GM12874 (cell line): Measurements from ENCODE around the gene SLC22A31.

Source experiments
- TF ChIP-seq, protein P1 (sequence below): IDR thresholded peaks from 2 replicates; pipeline ENCODE4 v1.5.1; 2011; ENCODE audit warnings: low read depth, mild to moderate bottlenecking, control low read depth, low read length, moderate library complexity; ENCODE audit not compliant: insufficient read depth

Gene SLC22A31

DNA sequence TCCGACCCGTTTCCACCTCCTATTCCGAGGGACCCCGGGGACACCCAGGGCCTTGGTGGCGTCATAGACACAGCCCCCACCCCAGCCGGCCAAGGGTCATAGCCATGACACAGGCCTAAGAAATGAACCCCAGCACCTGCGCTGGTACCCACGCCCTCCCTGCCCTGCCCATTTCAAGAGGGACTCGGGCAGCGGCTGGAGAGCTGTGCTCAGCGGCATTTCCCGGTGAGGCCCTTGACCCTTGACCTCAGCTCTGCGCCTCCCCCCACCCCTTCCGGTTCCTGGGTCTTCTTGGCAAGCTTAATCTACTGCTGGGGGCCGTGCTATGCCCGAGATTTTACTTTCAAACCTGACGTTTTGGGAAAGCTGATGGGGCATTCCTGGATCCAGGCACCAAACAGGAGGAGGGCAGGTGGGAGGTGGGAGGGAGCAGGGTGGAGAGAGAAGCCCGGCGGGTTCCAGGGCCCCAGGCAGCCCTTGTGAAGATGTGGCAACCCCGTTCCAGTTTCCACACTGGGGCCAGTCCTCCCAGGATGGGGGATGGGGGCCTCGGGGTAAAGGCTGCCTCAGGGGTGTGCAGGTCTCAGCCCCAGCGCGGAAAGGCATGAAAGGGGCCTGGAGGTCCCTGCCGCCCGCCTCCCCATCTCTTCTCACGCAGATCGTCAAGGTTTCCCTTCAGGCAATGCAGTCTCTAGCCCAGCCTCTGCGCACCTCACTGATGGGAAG is at the start of gene SLC22A31:
SLC22A31 (minus strand) TSS at position 414 of the 726 bp plus-strand sequence; CDS start at position 378, 36 bp downstream.
- TF ChIP-seq, protein P1, sequence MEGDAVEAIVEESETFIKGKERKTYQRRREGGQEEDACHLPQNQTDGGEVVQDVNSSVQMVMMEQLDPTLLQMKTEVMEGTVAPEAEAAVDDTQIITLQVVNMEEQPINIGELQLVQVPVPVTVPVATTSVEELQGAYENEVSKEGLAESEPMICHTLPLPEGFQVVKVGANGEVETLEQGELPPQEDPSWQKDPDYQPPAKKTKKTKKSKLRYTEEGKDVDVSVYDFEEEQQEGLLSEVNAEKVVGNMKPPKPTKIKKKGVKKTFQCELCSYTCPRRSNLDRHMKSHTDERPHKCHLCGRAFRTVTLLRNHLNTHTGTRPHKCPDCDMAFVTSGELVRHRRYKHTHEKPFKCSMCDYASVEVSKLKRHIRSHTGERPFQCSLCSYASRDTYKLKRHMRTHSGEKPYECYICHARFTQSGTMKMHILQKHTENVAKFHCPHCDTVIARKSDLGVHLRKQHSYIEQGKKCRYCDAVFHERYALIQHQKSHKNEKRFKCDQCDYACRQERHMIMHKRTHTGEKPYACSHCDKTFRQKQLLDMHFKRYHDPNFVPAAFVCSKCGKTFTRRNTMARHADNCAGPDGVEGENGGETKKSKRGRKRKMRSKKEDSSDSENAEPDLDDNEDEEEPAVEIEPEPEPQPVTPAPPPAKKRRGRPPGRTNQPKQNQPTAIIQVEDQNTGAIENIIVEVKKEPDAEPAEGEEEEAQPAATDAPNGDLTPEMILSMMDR = no peak

DNA sequence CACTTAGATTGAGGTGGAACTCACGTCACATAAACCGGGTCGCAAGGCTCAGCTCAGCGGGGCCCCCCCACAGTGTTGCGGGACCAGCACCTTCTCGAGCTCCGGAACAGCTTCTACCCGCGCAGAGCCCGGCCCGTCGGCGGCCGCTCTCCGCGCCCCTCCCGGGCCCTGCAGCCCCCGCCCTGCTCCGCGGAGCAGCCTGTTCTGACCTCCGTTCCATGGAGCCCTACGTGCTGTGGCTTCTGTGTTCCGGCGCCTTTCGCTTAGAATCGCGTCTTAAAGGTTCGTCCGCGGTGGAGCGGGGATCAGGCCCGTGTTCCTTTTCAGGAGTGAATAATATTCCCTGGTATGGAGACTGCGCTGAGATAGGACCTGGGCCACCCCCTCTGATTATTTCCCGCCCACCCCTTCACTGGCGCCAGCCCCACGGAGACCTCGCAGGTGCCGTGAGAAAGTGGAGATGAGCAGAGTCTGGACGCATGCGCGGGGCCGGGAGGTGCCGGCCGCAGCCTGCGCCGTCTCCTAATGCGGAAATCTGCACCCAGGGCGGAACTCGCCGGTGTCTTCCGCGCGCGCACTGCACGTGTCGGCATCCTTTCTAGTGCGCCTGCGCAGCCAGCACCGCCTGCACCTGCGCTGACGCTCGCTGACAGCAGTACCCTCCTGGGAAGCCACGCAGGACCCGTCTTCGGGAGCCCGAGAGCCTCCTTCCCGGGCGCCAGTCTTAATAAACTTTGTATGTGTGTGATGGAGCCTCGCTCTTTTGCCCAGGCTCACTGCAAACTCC is 48.1 kb upstream of the SLC22A31 start:
- TF ChIP-seq, protein P1 = no peak

DNA sequence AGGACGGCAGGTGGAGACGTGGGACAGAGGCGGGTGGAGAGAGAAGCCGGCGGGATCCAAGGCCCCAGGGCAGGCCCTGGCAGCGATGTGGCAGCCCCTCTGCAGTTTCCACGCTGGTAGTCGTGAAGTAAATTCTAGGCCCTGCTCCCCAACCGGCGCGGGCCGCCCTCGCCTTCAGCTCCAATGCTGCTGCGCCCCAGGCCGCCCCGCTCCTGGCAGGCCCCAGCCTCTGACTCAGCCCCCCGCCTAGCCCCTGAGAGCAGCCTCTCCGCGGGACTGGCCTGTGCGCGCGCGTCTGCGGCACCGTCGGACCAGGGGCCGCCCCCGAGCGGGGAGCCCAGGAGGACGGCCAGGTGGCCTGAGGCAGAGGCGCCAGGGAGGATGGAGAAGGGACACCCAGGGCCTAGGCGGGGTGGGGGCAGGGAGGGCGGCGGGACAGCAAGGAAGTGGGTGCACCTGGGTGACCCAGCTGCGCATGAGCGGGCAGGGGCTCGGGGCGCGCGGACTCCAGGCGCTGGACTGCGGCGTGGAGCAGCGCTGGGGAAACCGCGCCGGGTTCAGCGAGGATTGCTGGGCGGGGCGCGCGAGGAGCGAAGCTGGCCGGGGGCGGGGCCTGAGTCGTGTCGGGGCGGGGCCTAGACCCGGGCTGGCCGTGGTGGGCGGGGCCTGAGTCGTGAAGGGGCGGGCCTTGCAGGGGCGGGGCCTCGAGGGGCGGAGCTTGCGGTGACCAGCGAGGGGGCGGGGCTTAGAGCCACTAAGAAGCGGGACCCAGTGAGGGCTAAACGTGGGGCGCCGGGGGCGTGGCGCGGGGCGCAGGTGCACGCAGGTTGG is 46.8 kb upstream of the SLC22A31 start:
- TF ChIP-seq, protein P1 = no peak

DNA sequence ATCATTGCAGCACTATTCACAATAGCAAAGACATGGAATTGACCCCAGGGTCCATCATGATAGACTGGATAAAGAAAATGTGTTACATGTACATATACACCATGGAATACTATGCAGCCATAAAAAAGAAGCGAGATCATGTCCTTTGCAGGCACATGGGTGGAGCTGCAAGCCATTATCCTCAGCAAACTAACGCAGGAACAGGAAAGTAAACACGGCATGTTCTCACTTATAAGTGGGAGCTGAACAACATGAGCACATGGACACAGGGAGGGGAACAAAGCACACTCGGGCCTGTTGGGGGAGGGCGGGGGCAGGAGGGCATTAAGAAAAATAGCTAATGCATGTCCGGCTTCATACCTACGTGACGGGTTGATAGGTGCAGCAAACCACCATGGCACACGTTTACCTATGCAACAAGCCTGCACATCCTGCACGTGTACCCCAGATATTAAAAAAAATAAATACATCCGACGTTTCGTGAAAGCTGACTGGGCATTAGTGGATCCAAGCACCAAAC is 46.1 kb upstream of the SLC22A31 start:
- TF ChIP-seq, protein P1 = no peak

DNA sequence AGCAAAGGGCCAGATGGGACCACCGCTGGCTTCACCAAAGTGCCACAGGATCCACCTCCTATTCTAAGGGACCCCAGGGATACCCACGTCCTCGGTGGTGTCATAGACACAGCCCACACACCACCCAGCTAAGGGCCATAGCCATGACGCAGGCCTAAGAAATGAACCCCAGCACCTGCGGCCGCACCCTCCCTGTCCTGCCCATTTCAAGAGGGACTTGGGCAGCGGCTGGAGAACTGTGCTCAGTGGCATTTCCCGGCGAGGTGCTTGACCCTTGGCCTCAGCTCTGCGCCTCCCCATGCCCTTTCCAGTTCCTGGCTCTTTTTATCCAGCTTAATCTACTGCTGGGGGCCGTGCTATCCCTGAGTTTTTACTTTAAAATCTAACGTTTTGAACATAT is 44.4 kb upstream of the SLC22A31 start:
- TF ChIP-seq, protein P1 = no peak

DNA sequence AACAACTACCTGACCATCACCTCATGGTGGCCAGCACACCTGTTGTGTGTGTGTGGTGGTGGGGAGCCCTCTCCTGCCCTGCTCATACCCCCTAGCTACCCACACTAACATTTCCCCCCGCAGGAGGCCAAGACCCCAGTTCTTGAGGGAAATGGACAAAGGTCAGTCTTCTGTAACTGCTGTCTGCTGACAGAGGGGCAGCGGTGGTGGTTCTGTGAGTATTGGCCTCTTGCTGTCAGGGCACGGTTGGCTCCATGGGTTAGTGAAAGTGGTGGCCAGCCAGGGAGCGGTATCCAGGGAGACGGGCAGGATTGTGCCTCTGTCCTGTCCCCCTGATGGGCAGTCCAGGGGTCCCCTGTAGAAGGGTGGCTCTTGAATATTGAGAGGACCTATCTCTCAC is 43.3 kb upstream of the SLC22A31 start:
- TF ChIP-seq, protein P1 = no peak

DNA sequence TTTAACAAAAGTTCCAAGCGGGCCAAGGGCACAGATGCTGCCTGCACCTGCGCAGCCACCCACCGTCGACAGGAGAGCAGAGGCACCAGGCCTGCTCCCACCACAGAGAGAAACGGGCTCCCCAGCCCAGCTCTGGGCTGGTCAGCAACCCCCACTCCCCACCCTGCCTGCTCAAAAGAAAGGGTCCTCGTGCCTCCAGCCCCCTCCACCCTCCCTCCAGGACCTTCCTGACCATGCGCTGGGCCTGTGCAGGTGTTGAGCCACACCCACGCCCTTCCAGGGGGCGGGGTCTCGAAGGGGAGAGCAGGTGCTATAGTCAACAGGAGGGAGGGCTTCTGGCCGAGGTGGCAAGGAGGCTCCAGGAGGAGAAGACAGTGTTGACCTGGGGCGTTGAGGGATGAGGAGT is 42.5 kb upstream of the SLC22A31 start:
- TF ChIP-seq, protein P1 = no peak
